ENCODE measurements around the gene NPAT.

GRCh38 chr11:108216988-108217387 lies 5.5 kb downstream of the NPAT start:
- TF ChIP-seq SREBF2 (IDR thresholded peaks at IDR 0.05; ENCODE audit: low read length) (no peak), ATF2 (IDR thresholded peaks at IDR 0.05; ENCODE audit: low read length) (no peak), CTCF (IDR thresholded peaks at IDR 0.05 in 2 of 3, conservative IDR thresholded peaks at IDR 0.05 in 1 of 3; ENCODE audit: control insufficient read depth in 2 of 3, extremely low read depth in 1 of 3, insufficient read depth in 1 of 3, low read depth in 3 of 3, low read length in 3 of 3) (no peak), POLR2AphosphoS5 (IDR thresholded peaks at IDR 0.05; ENCODE audit: low read length) (0 out of 2 replicates have a peak, but pooled peaks have one; percentile 34), SP1 (IDR thresholded peaks at IDR 0.05; ENCODE audit: low read depth, low read length) (no peak), CBFB (IDR thresholded peaks at IDR 0.05; ENCODE audit: low read depth) (no peak), ZSCAN29 (IDR thresholded peaks at IDR 0.05) (no peak)
- TF ChIP-seq, protein P1, sequence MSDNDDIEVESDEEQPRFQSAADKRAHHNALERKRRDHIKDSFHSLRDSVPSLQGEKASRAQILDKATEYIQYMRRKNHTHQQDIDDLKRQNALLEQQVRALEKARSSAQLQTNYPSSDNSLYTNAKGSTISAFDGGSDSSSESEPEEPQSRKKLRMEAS (IDR thresholded peaks at IDR 0.05; ENCODE audit: low read depth, low read length) = no peak
- TF ChIP-seq, protein P2, sequence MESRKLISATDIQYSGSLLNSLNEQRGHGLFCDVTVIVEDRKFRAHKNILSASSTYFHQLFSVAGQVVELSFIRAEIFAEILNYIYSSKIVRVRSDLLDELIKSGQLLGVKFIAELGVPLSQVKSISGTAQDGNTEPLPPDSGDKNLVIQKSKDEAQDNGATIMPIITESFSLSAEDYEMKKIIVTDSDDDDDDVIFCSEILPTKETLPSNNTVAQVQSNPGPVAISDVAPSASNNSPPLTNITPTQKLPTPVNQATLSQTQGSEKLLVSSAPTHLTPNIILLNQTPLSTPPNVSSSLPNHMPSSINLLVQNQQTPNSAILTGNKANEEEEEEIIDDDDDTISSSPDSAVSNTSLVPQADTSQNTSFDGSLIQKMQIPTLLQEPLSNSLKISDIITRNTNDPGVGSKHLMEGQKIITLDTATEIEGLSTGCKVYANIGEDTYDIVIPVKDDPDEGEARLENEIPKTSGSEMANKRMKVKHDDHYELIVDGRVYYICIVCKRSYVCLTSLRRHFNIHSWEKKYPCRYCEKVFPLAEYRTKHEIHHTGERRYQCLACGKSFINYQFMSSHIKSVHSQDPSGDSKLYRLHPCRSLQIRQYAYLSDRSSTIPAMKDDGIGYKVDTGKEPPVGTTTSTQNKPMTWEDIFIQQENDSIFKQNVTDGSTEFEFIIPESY (IDR thresholded peaks at IDR 0.05) = no peak
